Measurements from ENCODE around the gene TMEM270. TPM values are rescaled to one million over a fixed set of nuclear protein-coding genes. Genes with fewer than 3 reads are reported as not detected.

The TMEM270 gene
- polyA plus RNA-seq, 1 donor from 2014 or later, result not detected

DNA sequence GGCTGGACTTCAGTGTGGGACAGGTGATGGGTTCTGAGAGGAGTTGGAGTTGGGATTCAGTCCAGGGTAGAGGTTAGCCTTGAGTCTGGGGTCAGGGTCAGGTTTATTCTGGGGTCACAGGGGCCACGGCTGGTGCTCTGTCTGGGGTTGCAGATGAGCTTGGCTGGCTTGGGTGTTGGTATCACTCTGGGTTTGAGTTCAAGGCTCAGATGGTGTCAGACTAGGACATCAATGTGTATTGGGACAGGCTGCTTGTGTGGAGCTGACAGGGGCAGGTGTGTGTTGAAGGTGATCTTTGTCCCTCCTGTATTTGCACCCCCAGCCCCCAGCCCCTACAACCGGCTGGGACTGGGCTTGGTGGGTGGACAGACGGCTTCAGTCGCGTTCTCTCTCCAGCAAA, 26.8 kb downstream of the TMEM270 start:
- H4K20me1 ChIP-seq (ENCODE audit: insufficient read depth), result no peaks in the 10 kb centered on the region
- H3F3A ChIP-seq (ENCODE audit: insufficient read depth, low read length, poor library complexity, severe bottlenecking), result no peaks in the 10 kb centered on the region
- no peak for TF ChIP-seq RAD21 (conservative IDR thresholded peaks at IDR 0.05)

DNA sequence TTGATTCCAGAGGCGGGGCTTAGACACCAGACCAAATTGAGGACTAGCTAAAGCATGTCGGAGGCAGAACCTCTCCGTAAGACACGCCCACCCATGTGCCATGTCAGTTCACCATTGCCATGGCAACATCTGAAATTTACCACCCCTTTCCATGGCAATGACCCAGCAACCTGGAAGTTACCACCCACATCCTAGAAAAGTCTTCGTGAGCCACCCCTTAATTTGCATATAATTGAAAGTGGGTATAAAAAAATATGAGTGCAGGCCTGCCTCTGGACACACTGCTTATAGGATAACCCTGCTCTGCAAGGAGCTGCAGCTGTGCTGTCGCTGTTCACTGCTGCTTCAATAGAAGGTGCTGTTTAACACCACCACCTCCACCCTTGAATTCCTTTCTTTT, 28.0 kb downstream of the TMEM270 start:
- H4K20me1 ChIP-seq (ENCODE audit: insufficient read depth), result no peaks in the 10 kb centered on the region
- no peaks in the 10 kb centered on the region for H3K9me2 ChIP-seq (ENCODE audit: insufficient read depth, low read length)
- no peaks in the 10 kb centered on the region for H3K36me3 ChIP-seq (ENCODE audit: insufficient read depth, low read length)
- H3K4me3 ChIP-seq (ENCODE audit: low read length), result no peak overlapping the region
- H3K4me2 ChIP-seq (ENCODE audit: low read length), result no peak overlapping the region
- no peak overlapping the region for H3K27ac ChIP-seq (ENCODE audit: low read length)
- no peak overlapping the region for H2AFZ ChIP-seq (ENCODE audit: low read depth, low read length)
- no peaks in the 10 kb centered on the region for H3K27me3 ChIP-seq (ENCODE audit: insufficient read depth, low read depth, low read length)
- no peaks in the 10 kb centered on the region for H3F3A ChIP-seq (ENCODE audit: insufficient read depth, low read length, poor library complexity, severe bottlenecking)
- no peak overlapping the region for H3K9ac ChIP-seq (ENCODE audit: low read length)
- no peaks in the 10 kb centered on the region for H3K79me2 ChIP-seq (replicated peaks; ENCODE audit: insufficient read depth, low read length)
- no peak for TF ChIP-seq EZH2 (IDR thresholded peaks at IDR 0.05; ENCODE audit: borderline replicate concordance, insufficient read depth, low read length, poor library complexity, severe bottlenecking)
- TF ChIP-seq, protein P1, sequence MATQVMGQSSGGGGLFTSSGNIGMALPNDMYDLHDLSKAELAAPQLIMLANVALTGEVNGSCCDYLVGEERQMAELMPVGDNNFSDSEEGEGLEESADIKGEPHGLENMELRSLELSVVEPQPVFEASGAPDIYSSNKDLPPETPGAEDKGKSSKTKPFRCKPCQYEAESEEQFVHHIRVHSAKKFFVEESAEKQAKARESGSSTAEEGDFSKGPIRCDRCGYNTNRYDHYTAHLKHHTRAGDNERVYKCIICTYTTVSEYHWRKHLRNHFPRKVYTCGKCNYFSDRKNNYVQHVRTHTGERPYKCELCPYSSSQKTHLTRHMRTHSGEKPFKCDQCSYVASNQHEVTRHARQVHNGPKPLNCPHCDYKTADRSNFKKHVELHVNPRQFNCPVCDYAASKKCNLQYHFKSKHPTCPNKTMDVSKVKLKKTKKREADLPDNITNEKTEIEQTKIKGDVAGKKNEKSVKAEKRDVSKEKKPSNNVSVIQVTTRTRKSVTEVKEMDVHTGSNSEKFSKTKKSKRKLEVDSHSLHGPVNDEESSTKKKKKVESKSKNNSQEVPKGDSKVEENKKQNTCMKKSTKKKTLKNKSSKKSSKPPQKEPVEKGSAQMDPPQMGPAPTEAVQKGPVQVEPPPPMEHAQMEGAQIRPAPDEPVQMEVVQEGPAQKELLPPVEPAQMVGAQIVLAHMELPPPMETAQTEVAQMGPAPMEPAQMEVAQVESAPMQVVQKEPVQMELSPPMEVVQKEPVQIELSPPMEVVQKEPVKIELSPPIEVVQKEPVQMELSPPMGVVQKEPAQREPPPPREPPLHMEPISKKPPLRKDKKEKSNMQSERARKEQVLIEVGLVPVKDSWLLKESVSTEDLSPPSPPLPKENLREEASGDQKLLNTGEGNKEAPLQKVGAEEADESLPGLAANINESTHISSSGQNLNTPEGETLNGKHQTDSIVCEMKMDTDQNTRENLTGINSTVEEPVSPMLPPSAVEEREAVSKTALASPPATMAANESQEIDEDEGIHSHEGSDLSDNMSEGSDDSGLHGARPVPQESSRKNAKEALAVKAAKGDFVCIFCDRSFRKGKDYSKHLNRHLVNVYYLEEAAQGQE (IDR thresholded peaks at IDR 0.05; ENCODE audit: borderline replicate concordance), result no peak
- no peak for TF ChIP-seq POLR2AphosphoS5 (IDR thresholded peaks at IDR 0.05)
- TF ChIP-seq EP300 (conservative IDR thresholded peaks at IDR 0.05; ENCODE audit: poor library complexity, severe bottlenecking), result no peak
- no peak for TF ChIP-seq SMC3 (conservative IDR thresholded peaks at IDR 0.05; ENCODE audit: poor library complexity)
- no peaks in the 10 kb centered on the region for H3K9me3 ChIP-seq (ENCODE audit: low read length)

More for the DNA sequence above, 26.8 kb downstream of the TMEM270 start:
- Histone ChIP-seq H3K9me2 (ENCODE audit: insufficient read depth, low read length) (no peaks in the 10 kb centered on the region), H3K79me2 (replicated peaks; ENCODE audit: insufficient read depth, low read length) (no peaks in the 10 kb centered on the region), H3K4me2 (ENCODE audit: low read length) (no peak overlapping the region), H3K36me3 (ENCODE audit: insufficient read depth, low read length) (no peaks in the 10 kb centered on the region), H2AFZ (ENCODE audit: low read depth, low read length) (no peak overlapping the region), H3K9ac (ENCODE audit: low read length) (no peak overlapping the region), H3K27me3 (ENCODE audit: insufficient read depth, low read depth, low read length) (no peaks in the 10 kb centered on the region), H3K27ac (ENCODE audit: low read length) (no peak overlapping the region), H3K9me3 (ENCODE audit: low read length) (no peaks in the 10 kb centered on the region), H3K4me3 (ENCODE audit: low read length) (no peak overlapping the region)

DNA sequence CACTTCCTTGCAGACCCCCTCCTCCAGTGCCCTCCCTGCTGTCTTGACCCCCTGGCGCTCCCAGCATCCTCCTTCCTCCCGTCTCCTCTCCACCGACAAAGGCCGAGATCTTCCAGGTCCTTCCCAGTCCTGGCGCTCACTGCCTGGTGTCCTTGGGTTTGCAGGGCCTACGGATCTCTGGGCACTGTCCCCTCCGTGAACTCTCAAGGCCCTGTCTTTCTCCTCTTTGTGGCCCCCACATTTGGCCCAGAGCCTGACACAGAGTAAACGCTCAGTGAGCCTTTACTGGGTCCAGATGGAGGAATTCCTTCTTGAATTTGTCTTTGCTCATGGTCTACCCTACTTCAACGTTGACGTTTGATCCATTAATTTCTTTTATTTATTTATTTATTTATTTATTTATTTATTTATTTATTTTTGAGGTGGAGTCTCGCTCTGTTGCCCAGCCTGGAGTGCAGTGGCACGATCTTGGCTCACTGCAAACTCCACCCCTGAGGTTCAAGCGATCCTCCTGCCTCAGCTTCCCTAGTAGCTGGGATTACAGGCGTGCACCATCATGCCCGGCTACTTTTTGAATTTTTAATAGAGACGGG, 29.7 kb downstream of the TMEM270 start:
- Histone ChIP-seq H3K27me3 (ENCODE audit: insufficient read depth, low read depth, low read length) (no peaks in the 10 kb centered on the region), H3K36me3 (ENCODE audit: insufficient read depth, low read length) (no peaks in the 10 kb centered on the region), H3K79me2 (replicated peaks; ENCODE audit: insufficient read depth, low read length) (no peaks in the 10 kb centered on the region), H3K4me3 (ENCODE audit: low read length) (no peak overlapping the region), H3K27ac (ENCODE audit: low read length) (no peak overlapping the region), H3K9ac (ENCODE audit: low read length) (no peak overlapping the region), H4K20me1 (ENCODE audit: insufficient read depth) (no peaks in the 10 kb centered on the region), H2AFZ (ENCODE audit: low read depth, low read length) (no peak overlapping the region), H3K9me2 (ENCODE audit: insufficient read depth, low read length) (no peaks in the 10 kb centered on the region), H3K4me2 (ENCODE audit: low read length) (no peak overlapping the region), H3F3A (ENCODE audit: insufficient read depth, low read length, poor library complexity, severe bottlenecking) (no peaks in the 10 kb centered on the region), H3K9me3 (ENCODE audit: low read length) (no peaks in the 10 kb centered on the region)
- TF ChIP-seq EP300 (conservative IDR thresholded peaks at IDR 0.05; ENCODE audit: poor library complexity, severe bottlenecking) (no peak), TAF1 (IDR thresholded peaks at IDR 0.05; ENCODE audit: low read depth) (no peak), MXI1 (conservative IDR thresholded peaks at IDR 0.05; ENCODE audit: poor library complexity, severe bottlenecking) (no peak)
- TF ChIP-seq, protein P1 (IDR thresholded peaks at IDR 0.05; ENCODE audit: borderline replicate concordance), result no peak

All from neural cell (in vitro differentiated cells).